GM12873 (cell line): Measurements from ENCODE around the gene CDH13.

Experiments used
- CTCF ChIP-seq: IDR thresholded peaks from 2 replicates; pipeline ENCODE4 v1.5.1; 2012; ENCODE audit warnings: low read depth, mild to moderate bottlenecking, moderate library complexity, low read length, control low read depth; ENCODE audit not compliant: insufficient read depth; ENCODE audit errors: missing control alignments

Gene CDH13

GRCh38 chr16:83128041-83128440 lies 501.3 kb downstream of the CDH13 start:
- TF ChIP-seq CTCF: no peak

GRCh38 chr16:83130039-83130438 lies 503.3 kb downstream of the CDH13 start:
- no peak for TF ChIP-seq CTCF

GRCh38 chr16:83134638-83135037 lies 507.9 kb downstream of the CDH13 start:
- no peak for TF ChIP-seq CTCF

GRCh38 chr16:83136419-83136818 lies 509.6 kb downstream of the CDH13 start:
- TF ChIP-seq CTCF: no peak

- TF ChIP-seq CTCF: no peak
Measured at GRCh38 chr16:83136924-83137323, 510.2 kb downstream of the CDH13 start.

GRCh38 chr16:83137326-83137781 lies 510.6 kb downstream of the CDH13 start:
- TF ChIP-seq CTCF: no peak

GRCh38 chr16:83137894-83138293 lies 511.1 kb downstream of the CDH13 start:
- TF ChIP-seq CTCF: no peak

GRCh38 chr16:83138512-83138911 lies 511.7 kb downstream of the CDH13 start:
- TF ChIP-seq CTCF: no peak
